Stimulated activated CD4-positive, alpha-beta T cell treated with anti-CD3 and anti-CD28 coated beads, Interleukin-4, amount 100 ng/mL, for 1 hour (primary cell): ENCODE measurements around the gene IGSF21.

Experiments
- DNase-seq: peaks from one replicate; pipeline ENCODE4 v3.0.0-alpha.2; 2020

IGSF21 gene

DNA sequence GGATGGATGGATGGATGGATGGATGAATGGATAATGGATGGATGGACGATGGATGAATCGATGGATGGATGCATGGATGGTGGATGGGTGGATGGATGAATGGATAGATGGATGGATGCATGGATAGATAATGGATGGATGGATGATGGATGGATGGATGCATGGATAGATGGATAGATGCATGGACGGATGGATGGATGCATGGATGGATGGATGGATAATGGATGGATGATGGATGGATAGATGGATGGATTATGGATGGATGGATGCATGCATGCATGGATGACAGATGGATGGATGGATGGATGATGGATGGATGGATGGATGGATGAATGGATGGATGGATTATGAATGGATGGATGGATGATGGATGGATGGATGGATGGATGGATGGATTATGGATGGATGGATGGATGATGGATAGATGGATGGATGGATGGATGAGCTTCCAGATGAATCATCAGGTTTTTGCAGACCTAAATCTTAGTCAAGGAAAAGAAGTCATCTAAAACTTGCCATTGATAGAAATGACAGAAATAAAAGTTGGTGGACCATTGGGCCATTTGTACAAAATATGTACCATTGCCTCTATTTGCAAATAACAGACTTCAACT is 197.7 kb downstream of the IGSF21 start:
- DNase-seq: no peak

DNA sequence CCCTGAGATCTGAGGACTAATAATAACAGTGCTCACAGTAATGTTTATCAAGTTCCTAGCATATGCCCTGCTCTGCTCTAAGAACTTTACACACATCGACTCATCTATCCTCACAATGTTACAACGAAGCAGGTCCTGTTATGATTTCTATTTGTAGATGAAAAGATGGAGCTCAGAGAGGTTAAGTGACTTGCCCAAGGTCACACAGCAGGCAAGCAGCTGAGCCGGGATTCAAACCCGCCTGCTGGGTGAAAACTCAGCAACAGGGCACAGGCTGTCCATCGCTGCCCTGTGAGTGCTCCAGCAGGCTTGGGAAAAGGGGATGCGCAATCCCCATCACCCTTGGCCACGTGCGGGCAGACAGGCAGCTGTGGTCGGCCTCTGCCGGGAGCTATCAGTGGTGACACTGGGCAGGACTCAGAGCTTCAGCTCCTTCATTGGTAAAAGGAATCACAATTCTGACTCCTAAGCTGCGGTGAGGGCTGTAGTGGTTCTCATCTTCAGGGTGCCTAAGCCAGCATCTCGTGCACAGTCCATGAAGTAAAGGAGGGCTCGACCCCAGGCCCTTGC is 199.8 kb downstream of the IGSF21 start:
- no peak for DNase-seq

DNA sequence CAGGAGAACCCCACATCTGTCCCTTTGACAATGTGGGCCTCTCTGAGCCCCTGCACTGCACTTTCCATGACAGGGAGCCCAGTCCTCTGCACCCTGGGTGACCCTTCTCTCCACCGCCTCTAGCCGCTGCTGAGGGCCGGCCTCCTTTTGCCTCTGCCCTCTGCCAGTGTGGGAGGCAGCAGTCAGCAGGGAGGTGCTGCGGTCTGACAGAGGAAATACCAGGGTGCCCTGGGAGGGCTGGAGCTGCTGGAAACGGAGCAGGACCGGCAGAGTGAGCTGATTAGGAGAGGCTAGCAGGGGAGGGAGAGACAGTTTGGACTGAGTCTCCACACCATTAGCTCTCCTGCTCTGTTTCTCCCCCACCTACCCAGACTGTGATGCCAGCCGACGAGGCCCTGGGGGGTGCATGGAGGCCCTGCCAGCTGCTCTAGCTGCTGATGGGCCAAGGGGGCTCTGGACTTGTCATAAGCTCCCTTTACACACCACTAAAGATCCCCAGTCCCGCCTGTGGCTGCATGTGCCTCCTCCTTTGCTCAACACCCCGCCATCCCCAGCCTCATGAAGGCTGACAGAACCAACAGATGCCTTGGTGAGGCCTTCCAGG is 202.1 kb downstream of the IGSF21 start:
- DNase-seq: no peak

DNA sequence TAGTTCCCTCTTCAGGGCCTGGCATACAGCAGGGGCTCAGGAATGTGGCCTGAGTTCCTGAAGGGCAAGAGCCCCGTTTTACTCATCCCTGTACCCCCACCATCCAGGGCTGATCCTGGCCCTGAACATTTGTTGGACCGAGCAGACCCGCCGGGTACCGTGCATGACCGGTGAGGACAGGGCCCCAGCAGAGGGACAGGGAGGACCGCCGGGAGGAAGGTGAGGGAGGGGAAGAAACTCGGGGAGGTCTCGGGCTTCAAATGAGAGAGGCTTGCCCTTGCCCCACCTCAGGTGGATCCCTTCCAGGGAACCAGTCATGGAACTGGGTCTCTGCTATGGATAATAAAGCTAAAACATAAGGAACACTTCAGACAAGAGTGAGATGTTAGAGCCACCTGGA is 205.4 kb downstream of the IGSF21 start:
- DNase-seq: no peak

DNA sequence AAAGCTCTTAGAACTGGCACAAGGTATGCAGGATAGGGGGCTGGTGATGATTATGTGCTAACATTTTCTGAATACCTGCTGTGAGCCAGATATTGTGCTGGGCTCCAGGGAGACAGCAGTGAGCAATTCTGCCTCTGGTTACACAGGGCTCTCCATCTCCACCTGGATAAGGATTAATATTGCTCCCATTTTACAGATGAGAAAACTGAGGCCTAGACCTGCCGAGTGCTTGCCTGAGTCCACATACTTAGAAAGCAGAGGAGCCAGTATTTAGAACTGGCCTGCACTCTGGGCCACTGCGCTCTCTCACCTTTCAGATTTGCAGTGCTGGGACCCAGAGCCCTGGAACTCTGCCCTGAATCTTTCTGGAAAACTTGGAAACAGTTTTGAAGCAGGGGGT is 205.9 kb downstream of the IGSF21 start:
- DNase-seq: no peak

DNA sequence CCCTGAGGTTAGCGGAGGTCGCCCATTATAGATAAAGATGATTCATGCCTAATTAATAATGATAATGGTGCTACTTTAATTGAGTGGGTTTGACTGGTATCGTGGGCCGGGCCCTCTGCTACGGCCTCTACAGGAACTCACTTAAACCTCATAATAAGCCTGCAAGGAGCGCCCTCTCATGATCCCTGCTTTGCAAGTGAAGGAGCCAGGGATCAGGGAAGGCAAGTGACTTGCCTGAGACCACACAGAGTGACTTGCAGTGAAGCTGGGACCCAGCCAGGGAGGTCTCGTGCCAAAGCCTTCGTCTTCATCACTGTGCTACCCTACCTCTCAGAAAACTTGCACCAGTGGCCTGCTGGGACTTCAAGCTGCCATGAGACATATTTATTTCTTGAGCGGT is 206.8 kb downstream of the IGSF21 start:
- no peak for DNase-seq

DNA sequence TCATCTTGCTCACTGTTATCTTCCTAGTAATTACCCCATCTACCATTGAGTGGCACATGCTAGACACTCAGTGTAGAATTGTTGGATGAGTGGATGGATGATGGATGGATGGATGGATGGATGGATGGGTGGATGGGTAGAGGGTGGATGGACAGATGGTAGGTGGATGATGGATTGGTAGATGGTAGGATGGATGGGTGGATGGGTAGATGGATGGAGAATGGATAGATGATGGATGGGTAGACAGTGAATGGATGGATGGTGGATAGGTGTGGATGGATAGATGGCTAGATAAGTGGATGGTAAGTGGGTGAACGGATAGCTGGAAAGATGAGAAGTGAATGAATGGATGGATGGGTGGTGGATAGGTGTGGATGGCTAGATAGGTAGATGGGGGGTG is 207.9 kb downstream of the IGSF21 start:
- no peak for DNase-seq

DNA sequence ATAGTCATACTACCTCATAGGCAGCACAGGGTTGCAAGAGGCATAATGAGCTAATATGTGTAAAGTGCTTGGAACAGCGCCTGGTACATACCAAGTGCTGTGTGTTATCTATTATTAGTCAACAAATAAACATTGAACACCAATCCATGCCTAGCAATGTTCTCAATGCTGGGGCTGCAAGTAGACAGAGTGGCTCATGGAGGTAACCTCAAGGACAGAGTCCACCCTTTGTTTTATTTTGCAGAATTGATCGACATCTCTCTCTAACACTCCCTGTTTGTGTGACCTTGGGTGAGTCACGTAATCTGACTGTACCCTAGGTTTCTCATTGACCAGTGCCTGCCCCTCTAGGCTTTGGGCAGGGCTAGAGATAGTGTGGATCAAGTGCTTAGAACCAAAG is 209.2 kb downstream of the IGSF21 start:
- no peak for DNase-seq

DNA sequence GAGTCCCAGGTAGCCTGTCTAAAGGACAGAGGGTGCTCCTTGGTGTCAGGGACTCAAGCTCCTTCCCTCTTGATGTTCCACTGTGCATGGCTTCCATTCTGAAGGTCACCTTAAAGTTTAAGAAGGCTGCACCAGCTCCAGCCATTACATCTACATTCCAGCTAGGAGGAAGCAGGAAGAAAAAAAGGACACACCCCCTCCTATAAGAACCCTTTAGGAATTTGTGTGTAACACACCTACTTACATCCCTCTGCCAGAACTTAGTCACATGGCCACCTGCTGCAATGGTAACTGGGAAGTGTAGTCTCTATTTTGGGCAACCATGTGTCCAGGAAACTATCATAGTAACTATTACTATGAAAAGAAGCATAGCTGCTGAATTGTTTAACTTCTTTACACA is 211.5 kb downstream of the IGSF21 start:
- no peak for DNase-seq

DNA sequence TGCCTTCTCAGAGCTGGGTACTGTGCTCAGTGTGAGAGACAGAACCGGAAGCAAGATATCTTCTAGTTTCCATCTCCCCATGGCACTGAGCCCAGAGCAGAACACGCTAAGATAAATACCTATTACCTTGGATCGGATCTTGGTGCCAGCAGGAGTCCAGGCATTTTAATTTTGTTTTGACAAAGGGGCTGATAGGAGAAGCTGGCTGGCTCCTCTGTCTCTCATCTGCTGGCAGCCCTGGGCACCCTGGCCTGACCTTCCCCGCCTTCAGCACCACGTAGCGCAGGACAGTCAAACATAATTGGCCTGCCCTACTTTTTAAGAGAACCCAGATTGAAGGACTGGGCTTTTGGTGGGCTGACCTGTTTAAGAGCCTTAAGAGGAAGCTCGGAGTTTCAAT is 212.5 kb downstream of the IGSF21 start:
- DNase-seq: no peak

DNA sequence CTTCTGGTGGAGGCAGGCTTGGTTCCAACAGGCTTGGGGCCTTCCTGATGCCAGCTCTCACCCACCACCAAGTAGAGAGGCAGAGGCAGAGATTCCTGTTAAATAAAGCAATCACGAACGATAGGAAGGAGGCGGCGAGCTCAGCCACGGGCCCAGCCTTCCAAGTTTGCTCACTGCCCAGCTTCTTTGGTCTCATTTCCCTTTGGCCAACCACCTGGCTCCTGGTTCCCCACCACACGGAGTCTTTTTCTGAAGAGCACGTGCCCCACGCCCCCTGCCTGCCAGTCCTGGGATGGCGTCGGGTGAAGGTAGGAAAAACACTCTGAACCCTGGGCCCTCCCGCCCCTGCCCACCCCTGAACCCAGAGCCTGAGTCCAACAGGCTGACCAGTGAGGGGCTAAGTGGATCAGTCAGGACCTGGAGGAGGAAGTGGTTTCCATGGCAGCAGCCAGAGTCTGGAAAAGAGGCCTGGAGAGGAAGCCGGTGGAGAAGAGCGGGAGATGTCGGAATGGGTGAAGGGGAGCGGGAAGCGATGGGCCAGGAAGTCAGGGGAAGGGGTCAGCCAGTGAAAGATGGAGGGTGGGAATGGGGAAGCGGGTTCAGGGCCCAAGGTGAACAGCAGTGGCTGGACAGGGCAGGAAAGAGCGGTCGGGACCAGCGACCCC is 214.9 kb downstream of the IGSF21 start:
- DNase-seq: no peak

DNA sequence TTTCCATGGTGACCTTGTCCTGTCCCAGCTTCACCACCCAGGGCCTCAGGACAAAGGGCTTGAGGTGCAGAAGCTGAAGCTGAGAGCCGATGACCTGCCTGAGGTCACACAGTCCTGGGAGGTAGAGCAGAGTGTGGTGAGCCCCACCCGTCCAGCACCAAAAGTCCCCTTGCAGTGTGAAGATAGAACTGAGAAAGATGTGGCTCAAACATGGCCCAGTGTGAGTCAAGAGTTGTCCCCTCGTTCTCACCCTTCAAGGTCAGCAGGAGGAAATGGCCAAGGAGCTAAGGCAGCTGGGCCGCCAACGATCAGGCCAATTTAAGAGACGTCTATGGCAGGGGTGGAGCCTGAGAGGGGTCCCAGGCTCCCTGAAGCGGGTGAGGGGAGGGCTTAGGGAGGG is 215.7 kb downstream of the IGSF21 start:
- DNase-seq: no peak

DNA sequence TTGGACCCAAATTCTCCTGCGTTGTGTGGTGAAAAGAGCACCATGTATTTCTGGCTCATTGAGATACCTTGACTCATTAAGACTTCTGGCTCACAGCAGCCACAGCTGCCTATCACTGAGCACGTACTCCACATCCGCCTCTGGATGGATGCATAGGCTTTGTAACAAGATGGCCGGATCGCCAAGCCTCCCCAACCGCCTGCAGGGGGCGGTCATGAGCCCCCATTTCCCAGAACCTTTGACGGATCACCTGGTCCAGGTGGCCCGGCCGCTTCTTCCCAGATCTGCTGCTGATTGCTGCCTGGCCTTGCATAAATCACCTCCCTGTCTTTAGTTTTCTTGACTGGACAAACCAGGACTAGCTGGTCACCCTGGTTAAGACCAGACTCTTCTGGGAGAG is 216.6 kb downstream of the IGSF21 start:
- no peak for DNase-seq

DNA sequence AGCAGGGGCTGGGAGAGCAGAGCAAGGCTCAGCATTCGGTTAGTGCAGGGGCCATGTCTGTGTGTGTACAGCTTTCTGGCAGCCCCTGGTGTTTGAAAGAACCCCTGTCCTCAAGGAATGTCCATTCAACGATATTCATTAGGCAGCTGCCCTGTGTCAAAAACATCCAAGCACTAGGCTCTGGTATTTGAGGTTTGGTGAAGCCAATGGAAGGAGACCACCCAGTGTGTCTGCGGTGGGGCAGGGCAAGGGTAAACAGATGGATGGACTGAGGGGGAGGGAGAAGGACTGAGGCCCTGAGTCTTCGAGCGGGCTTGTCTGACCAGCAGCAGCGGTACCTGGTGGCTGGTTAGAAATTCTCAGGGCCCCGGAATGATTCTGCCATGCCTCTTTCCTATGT is 217.5 kb downstream of the IGSF21 start:
- no peak for DNase-seq

DNA sequence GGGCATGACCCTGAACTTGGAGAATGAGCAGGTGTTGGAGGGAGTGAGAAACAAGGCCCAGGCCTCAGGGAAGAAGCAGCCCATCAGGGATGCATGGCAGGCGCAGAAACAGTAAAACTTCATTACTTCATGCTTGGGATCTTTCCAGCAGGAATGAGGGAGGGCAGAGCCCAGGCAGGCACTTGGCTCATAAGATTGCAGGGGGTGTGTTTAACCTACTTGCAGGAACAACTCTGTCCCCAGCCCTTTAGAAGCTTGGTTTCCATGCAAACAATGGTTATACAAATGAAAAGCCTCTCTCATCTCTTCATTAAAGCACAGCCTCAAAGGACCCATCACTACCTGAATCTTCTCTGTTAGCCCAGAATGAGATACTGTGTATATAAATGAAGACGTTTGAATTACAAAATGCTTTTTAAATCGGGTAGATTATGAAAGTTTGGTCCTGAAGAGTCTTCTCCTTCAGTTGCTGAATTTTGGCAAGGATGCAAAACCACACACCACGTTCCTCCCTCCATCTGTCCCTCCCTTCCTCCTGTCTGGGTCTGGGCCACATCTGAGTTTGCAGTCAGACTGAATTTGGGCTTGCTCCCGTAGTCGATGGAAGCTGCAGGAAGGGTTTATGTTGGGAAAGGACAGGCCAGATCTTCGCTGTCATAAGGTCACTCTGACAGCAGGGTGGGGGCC is 218.8 kb downstream of the IGSF21 start:
- DNase-seq: no peak

DNA sequence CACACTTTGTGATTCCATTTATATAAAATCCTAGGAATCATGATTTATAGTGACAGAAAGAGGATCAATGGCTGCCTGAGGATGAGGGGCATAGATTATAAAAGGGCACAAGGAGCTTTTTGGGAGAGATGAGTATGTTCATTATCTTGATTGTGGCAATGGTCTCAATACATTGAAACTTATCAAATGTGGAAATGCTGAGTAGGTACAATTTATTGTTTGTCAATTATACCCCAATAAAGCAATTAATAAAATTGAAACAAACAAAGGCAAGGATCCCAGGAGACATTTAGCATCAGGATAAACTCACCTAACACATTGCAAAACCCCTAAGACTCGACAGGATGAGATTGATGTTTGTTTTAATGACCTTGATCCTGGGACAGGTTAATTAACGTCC is 220.1 kb downstream of the IGSF21 start:
- DNase-seq: no peak

DNA sequence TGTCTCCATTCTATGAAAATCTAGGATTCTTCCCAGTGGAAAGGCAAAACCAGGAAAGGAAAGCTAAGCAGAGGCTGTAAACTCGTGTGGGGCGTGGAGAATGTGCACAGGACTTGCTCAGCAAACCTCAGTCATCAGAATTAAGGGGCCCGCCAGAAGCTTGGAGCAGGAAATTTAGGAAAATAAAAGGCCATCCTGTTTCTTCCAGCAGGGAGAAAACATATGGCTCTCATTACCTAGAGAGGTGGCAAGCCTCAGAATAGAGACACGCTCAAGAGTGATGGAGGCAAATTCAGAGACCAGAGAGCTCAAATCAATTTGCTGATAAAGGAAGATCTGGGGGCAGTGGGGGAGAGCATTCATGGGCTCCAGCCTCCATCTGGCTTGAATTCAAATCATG is 221.2 kb downstream of the IGSF21 start:
- no peak for DNase-seq

DNA sequence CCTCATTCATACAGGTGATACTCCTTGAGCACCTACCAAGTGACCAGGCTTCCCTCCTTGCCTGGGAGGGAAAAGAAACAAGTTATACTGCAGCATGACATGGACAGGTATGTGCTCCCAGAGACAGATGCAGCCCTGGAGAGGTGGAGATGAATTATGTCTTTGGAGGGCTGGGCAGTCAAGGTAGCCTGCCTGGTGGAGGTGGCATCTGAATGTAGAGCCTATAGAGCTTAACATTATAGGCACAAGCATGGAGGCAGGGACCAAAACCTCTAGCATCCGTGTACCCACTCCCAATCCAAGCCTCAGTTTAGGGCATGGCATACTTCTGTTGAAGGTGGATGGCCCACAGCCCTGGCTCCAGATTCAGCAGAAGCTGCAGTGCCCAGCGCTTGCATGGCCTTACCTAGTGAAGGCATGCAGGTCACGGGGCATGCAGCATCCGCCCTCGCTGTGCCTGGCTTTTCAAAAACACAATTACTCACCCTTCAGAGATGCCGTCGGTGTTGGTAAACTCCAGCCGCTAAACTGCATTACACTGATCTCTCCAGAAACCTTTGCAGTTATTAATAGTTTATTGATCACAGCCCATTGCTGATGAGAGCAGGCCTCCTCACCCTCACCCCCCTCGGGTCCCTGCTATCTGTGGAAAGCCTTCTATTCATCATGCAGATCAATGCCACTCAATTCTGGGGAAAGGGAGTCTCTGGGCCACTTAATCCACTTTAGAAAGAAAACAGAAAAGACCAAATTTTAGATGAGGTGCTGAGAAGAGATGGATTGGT is 222.1 kb downstream of the IGSF21 start:
- DNase-seq: no peak

DNA sequence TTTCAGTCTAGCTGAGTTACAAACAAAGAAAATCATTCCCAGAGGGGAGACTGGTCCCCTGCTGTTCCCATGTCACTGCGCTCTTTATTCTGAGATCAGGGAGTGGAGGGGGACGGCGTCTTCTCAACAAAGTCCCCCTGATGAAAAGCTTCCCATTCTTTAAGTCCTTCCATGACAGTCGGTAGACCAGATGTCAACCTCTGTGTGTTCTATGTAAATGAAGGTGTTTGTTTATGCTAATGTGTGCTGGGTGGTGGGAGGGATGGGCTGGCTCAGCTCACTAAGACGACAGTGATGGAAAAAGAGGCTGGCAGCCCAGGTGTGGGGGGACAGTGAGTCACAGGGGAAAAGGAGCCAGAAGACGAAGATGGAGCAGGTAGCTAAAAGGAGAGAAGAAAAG is 225.0 kb downstream of the IGSF21 start:
- DNase-seq: no peak

DNA sequence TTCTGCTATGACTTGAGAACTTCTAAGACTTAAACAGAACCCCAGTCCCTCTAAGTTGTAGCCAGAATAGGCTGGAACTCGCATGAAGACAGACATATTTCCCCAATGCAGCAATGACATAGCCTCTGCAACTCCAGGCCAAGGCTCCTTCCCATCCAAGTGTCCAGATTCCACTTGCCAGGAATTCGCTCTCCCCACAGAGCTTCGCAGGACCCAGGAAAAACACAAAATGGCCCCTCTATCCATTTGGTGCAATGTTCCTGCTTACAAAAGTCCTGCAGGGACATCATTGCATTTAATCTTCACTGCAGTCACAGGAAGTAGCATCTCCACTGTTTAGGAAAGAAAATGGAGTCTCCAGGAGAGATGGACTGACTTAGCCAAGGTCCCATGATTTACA is 225.6 kb downstream of the IGSF21 start:
- no peak for DNase-seq

DNA sequence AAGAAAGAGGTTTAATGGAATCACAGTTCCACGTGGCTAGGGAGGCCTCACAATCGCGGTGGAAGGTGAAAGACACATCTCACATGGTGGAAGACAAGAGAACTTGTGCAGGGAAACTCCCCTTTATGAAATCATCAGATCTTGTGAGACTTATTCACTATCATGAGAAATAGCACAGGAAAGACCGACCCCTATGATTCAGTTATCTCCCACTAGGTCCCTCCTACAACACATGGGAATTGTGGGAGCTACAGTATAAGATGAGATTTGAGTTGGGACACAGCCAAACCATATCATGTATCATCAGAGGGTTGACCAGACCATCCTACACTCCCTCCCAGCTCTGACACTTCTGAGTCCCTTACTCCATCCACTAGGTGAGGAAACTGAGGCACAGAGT is 229.2 kb downstream of the IGSF21 start:
- no peak for DNase-seq

DNA sequence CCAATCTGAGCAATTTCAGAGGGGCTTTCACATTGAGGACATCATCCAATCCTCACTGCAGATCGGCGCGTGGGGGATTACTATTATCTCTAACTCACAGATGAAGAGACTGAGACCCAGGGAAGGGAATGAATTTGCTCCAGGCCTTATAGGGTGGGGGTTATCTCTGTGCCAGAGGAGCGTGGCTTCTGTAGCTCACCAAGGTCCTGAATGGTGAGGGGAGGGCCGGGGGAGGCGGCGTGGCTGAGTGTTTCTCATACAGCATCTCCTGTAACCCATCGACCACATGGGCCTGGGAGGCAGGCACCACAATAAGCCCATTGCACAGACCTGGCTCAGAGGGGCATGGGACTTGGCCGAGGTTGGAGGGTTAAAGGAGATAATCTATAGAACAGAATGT is 230.2 kb downstream of the IGSF21 start:
- DNase-seq: no peak

DNA sequence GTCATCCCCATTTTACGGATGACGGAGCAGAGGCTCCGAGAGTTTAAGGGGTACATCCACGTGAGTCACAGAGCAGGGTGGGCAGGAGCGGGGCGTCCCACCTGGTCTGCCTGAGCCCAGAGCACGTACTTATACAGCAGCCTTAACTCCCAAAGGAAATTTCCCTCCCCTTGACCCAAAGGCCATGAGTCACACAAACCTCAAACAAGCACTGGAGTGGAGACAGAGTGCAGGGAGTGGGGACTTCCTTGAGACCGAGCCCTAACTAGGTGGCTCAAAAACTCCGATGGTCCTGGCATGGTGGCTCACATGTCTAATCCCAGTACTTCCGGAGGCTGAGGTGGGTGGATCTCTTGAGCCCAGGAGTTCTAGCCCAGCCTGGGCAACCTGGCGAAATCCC is 231.6 kb downstream of the IGSF21 start:
- DNase-seq: no peak
